T-helper 17 cell (primary cell): ENCODE results near the gene ARID3C. TPM values are rescaled to one million over a fixed set of nuclear protein-coding genes. Genes with fewer than 3 reads are reported as not detected.
A peak's percentile ranks its signal among the peaks of the same experiment; 100 is the strongest.

Source experiments
- ATAC-seq: fragments of 150-1000 bp; cut with Tn5 transposase; 2 replicates; pipeline ENCODE4 v1.10.0; 2021; ENCODE audit warnings: mild to moderate bottlenecking, moderate library complexity
- DNase-seq, 3 donors: peaks; one replicate each; pipeline versions ENCODE4 v3.0.0 to v3.0.0-alpha.2; 2020 to 2021
- H3K9me3 ChIP-seq: one replicate; pipeline ENCODE4 v1.7.0; 2013; ENCODE audit warnings: low read length, mild to moderate bottlenecking; ENCODE audit not compliant: control insufficient read depth, poor library complexity, severe bottlenecking
- H3K27ac Mint-ChIP-seq: one replicate; pipeline ENCODE4 v1.8.0; 2022; ENCODE audit warnings: mild to moderate bottlenecking, moderate library complexity, mixed read lengths
- H3K27me3 Mint-ChIP-seq: one replicate; pipeline ENCODE4 v1.8.0; 2022; ENCODE audit warnings: mixed read lengths
- H3K36me3 Mint-ChIP-seq: one replicate; pipeline ENCODE4 v1.8.0; 2022; ENCODE audit warnings: low read depth, mixed read lengths
- H3K4me1 Mint-ChIP-seq: one replicate; pipeline ENCODE4 v1.8.0; 2022; ENCODE audit warnings: mild to moderate bottlenecking, mixed read lengths
- H3K4me3 Mint-ChIP-seq: one replicate; pipeline ENCODE4 v1.8.0; 2022; ENCODE audit warnings: mild to moderate bottlenecking, moderate library complexity, mixed read lengths
- total RNA-seq, 4 donors: library from RNA in 2 of 4; stranded (reverse) in 2 of 4; gene quantifications; one replicate each; pipeline ENCODE4 v1.2.3 and lab custom pipeline; 2022 to 2026

ARID3C gene
- total RNA-seq (under 1 TPM in 1 of 2 donors, not detected in 1; 0.27 TPM), total RNA-seq (lab: John Stamatoyannopoulos, UW) (0 to 0.08 reads per million in 2 donors)

- peak; percentile 86 for ATAC-seq
- H3K4me3 Mint-ChIP-seq: peak within 1 kb of the TSS; percentile 98
- peaks cover 53% of the 10 kb centered on the region for H3K27me3 Mint-ChIP-seq
- H3K4me1 Mint-ChIP-seq: peaks cover 31% of the 10 kb centered on the region
- H3K9me3 ChIP-seq: no peaks in the 10 kb centered on the region
- peaks cover 11% of the 10 kb centered on the region for H3K36me3 Mint-ChIP-seq
- peak in 2 of 3 donors; percentile 36 to 45 for DNase-seq
- H3K27ac Mint-ChIP-seq: peak within 1 kb of the TSS; percentile 68
Measured at GRCh38 chr9:34628656-34629490, at the start of gene ARID3C. TSS of gene ARID3C (minus strand) at chr9:34629066. CDS start at chr9:34628014, 1,052 bp downstream.

- ATAC-seq: no peak
- Mint-ChIP-seq H3K4me3 (no peak overlapping the region), H3K4me1 (peaks cover 5% of the 10 kb centered on the region), H3K36me3 (no peaks in the 10 kb centered on the region), H3K27ac (no peak overlapping the region), H3K27me3 (no peaks in the 10 kb centered on the region)
- no peak for DNase-seq
- no peaks in the 10 kb centered on the region for H3K9me3 ChIP-seq
Measured at GRCh38 chr9:34675869-34676268, 47.0 kb upstream of the ARID3C start.

GRCh38 chr9:34675048-34675714 is 46.3 kb upstream of the ARID3C start:
- H3K27me3 Mint-ChIP-seq: no peaks in the 10 kb centered on the region
- no peak overlapping the region for H3K4me3 Mint-ChIP-seq
- peaks cover 5% of the 10 kb centered on the region for H3K4me1 Mint-ChIP-seq
- no peaks in the 10 kb centered on the region for H3K9me3 ChIP-seq
- peak; percentile 16 to 26 (median 26) for DNase-seq
- ATAC-seq: peak; percentile 75
- no peaks in the 10 kb centered on the region for H3K36me3 Mint-ChIP-seq
- no peak overlapping the region for H3K27ac Mint-ChIP-seq

- no peaks in the 10 kb centered on the region for H3K9me3 ChIP-seq
- Mint-ChIP-seq H3K4me3 (peak overlapping the region; percentile 21), H3K36me3 (no peaks in the 10 kb centered on the region), H3K27me3 (no peaks in the 10 kb centered on the region), H3K27ac (no peak overlapping the region), H3K4me1 (peaks cover 5% of the 10 kb centered on the region)
- no peak for DNase-seq
- ATAC-seq: no peak
Measured at GRCh38 chr9:34674440-34674839, 45.6 kb upstream of the ARID3C start.

- H3K9me3 ChIP-seq: no peaks in the 10 kb centered on the region
Measured at GRCh38 chr9:34671307-34671706, 42.4 kb upstream of the ARID3C start.

GRCh38 chr9:34669809-34670562 is 41.1 kb upstream of the ARID3C start:
- H3K9me3 ChIP-seq: no peaks in the 10 kb centered on the region
- DNase-seq (no peak), ATAC-seq (no peak)
- Mint-ChIP-seq H3K4me1 (peaks cover 15% of the 10 kb centered on the region), H3K4me3 (no peak overlapping the region), H3K36me3 (peaks cover 2% of the 10 kb centered on the region), H3K27me3 (no peaks in the 10 kb centered on the region), H3K27ac (no peak overlapping the region)

More at GRCh38 chr9:34671307-34671706, 42.4 kb upstream of the ARID3C start:
- H3K4me3 Mint-ChIP-seq: no peak overlapping the region
- peaks cover 8% of the 10 kb centered on the region for H3K4me1 Mint-ChIP-seq
- no peaks in the 10 kb centered on the region for H3K27me3 Mint-ChIP-seq
- ATAC-seq (no peak), DNase-seq (no peak)
- no peak overlapping the region for H3K27ac Mint-ChIP-seq
- peaks cover 2% of the 10 kb centered on the region for H3K36me3 Mint-ChIP-seq

- Mint-ChIP-seq H3K27ac (peak overlapping the region; percentile 95), H3K4me3 (peak overlapping the region; percentile 96), H3K36me3 (peaks cover 2% of the 10 kb centered on the region), H3K27me3 (no peaks in the 10 kb centered on the region), H3K4me1 (peaks cover 51% of the 10 kb centered on the region)
- no peaks in the 10 kb centered on the region for H3K9me3 ChIP-seq
- DNase-seq: peak; percentile 82 to 92 (median 90)
- peak; percentile 82 for ATAC-seq
Measured at GRCh38 chr9:34665381-34666250, 36.8 kb upstream of the ARID3C start.

- Mint-ChIP-seq H3K4me1 (peaks cover 54% of the 10 kb centered on the region), H3K27me3 (no peaks in the 10 kb centered on the region), H3K27ac (peak overlapping the region; percentile 95), H3K4me3 (peak overlapping the region; percentile 96), H3K36me3 (peaks cover 6% of the 10 kb centered on the region)
- ATAC-seq (peak; percentile 7), DNase-seq (no peak)
- no peaks in the 10 kb centered on the region for H3K9me3 ChIP-seq
Measured at GRCh38 chr9:34665067-34665380, 36.2 kb upstream of the ARID3C start.

GRCh38 chr9:34664281-34665066 is 35.6 kb upstream of the ARID3C start:
- no peaks in the 10 kb centered on the region for H3K9me3 ChIP-seq
- ATAC-seq (peak; percentile 44), DNase-seq (peak; percentile 58 to 74 (median 66))
- H3K27ac Mint-ChIP-seq: peak overlapping the region; percentile 95
- H3K4me3 Mint-ChIP-seq: peak overlapping the region; percentile 96
- no peaks in the 10 kb centered on the region for H3K27me3 Mint-ChIP-seq
- H3K36me3 Mint-ChIP-seq: peaks cover 7% of the 10 kb centered on the region
- H3K4me1 Mint-ChIP-seq: peaks cover 54% of the 10 kb centered on the region

- DNase-seq (peak in 2 of 3 donors; percentile 18 to 23), ATAC-seq (peak; percentile 34)
- Mint-ChIP-seq H3K27me3 (no peaks in the 10 kb centered on the region), H3K4me1 (peaks cover 54% of the 10 kb centered on the region), H3K4me3 (peak overlapping the region; percentile 96), H3K27ac (peak overlapping the region; percentile 95), H3K36me3 (peaks cover 7% of the 10 kb centered on the region)
- H3K9me3 ChIP-seq: no peaks in the 10 kb centered on the region
Measured at GRCh38 chr9:34663303-34663605, 34.4 kb upstream of the ARID3C start.

- H3K4me1 Mint-ChIP-seq: peaks cover 54% of the 10 kb centered on the region
- no peaks in the 10 kb centered on the region for H3K27me3 Mint-ChIP-seq
- peaks cover 7% of the 10 kb centered on the region for H3K36me3 Mint-ChIP-seq
- peak within 1 kb of the TSS; percentile 96 for H3K4me3 Mint-ChIP-seq
- DNase-seq: no peak
- no peak for ATAC-seq
- peak within 1 kb of the TSS; percentile 95 for H3K27ac Mint-ChIP-seq
- no peaks in the 10 kb centered on the region for H3K9me3 ChIP-seq
Measured at GRCh38 chr9:34662526-34663302, 33.8 kb upstream of the ARID3C start, which contains the start of gene CCL27. TSS of gene CCL27 (minus strand) at chr9:34662657. CDS start at chr9:34662633, 24 bp downstream.
